Panc1 (cell line): ENCODE data around the gene WHRN.

Experiments used
- POLR2AphosphoS5 ChIP-seq: IDR thresholded peaks from 2 replicates; pipeline ENCODE4 v1.6.1; 2012; ENCODE audit warnings: mild to moderate bottlenecking, low read depth, low read length, moderate library complexity
- SIN3A ChIP-seq: IDR thresholded peaks from 2 replicates; pipeline ENCODE4 v1.6.1; 2012; ENCODE audit warnings: low read depth, mild to moderate bottlenecking, low read length, moderate library complexity, borderline replicate concordance; ENCODE audit not compliant: insufficient read depth
- TCF7L2 ChIP-seq: IDR thresholded peaks from 2 replicates; pipeline ENCODE4 v1.6.1; 2011; ENCODE audit warnings: mild to moderate bottlenecking, low read depth, low read length, inconsistent platforms
- TF ChIP-seq, protein P1 (sequence below): fragments of 450-650 bp; IDR thresholded peaks from 2 replicates; pipeline ENCODE4 v1.5.1; 2017; ENCODE audit warnings: mild to moderate bottlenecking
- TF ChIP-seq, protein P2 (sequence below), 2 experiments: IDR thresholded peaks; 2 replicates each; pipeline ENCODE4 v1.6.1; 2011 to 2012; ENCODE audit warnings: low read depth in 2 of 2, control low read depth in 1 of 2, low read length in 1 of 2, mild to moderate bottlenecking in 1 of 2, moderate library complexity in 1 of 2; ENCODE audit not compliant: insufficient read depth in 1 of 2

DNA sequence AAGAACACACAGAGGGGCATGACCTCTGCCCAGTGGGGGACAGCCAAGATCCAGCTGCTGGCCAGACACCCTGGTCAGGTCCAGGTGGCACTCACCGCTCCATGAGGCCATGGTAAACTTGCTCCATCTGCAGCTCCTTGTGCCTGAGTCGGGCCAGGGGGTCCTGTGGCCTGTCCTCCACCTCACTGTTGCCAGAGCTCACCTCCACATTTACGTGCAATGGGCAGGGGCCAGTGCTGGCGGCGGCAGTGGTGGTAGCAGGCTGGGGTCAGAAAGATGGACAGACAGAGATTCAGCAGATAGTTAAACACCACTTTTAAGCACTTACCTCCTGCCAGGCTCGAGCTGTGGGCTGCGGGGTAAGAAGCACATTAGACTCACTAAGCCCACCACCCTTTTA, 145.5 kb downstream of the WHRN start:
- TF ChIP-seq, protein P1, sequence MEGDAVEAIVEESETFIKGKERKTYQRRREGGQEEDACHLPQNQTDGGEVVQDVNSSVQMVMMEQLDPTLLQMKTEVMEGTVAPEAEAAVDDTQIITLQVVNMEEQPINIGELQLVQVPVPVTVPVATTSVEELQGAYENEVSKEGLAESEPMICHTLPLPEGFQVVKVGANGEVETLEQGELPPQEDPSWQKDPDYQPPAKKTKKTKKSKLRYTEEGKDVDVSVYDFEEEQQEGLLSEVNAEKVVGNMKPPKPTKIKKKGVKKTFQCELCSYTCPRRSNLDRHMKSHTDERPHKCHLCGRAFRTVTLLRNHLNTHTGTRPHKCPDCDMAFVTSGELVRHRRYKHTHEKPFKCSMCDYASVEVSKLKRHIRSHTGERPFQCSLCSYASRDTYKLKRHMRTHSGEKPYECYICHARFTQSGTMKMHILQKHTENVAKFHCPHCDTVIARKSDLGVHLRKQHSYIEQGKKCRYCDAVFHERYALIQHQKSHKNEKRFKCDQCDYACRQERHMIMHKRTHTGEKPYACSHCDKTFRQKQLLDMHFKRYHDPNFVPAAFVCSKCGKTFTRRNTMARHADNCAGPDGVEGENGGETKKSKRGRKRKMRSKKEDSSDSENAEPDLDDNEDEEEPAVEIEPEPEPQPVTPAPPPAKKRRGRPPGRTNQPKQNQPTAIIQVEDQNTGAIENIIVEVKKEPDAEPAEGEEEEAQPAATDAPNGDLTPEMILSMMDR, result no peak
- no peak for TF ChIP-seq POLR2AphosphoS5
- no peak for TF ChIP-seq SIN3A
- TF ChIP-seq, protein P2, sequence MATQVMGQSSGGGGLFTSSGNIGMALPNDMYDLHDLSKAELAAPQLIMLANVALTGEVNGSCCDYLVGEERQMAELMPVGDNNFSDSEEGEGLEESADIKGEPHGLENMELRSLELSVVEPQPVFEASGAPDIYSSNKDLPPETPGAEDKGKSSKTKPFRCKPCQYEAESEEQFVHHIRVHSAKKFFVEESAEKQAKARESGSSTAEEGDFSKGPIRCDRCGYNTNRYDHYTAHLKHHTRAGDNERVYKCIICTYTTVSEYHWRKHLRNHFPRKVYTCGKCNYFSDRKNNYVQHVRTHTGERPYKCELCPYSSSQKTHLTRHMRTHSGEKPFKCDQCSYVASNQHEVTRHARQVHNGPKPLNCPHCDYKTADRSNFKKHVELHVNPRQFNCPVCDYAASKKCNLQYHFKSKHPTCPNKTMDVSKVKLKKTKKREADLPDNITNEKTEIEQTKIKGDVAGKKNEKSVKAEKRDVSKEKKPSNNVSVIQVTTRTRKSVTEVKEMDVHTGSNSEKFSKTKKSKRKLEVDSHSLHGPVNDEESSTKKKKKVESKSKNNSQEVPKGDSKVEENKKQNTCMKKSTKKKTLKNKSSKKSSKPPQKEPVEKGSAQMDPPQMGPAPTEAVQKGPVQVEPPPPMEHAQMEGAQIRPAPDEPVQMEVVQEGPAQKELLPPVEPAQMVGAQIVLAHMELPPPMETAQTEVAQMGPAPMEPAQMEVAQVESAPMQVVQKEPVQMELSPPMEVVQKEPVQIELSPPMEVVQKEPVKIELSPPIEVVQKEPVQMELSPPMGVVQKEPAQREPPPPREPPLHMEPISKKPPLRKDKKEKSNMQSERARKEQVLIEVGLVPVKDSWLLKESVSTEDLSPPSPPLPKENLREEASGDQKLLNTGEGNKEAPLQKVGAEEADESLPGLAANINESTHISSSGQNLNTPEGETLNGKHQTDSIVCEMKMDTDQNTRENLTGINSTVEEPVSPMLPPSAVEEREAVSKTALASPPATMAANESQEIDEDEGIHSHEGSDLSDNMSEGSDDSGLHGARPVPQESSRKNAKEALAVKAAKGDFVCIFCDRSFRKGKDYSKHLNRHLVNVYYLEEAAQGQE (IDR thresholded peaks at IDR 0.05; ENCODE audit: insufficient read depth in 1 of 2, low read depth in 2 of 2, low read length in 1 of 2), result no peak
- TF ChIP-seq TCF7L2, result no peak
